Right lobe of liver (tissue), 4 donors: Measurements from ENCODE around the gene CNTNAP4.

Source experiments
- POLR2A ChIP-seq: fragments of 450-650 bp; IDR thresholded peaks from one replicate; pipeline ENCODE4 v1.6.1; 2017; ENCODE audit warnings: antibody characterized with exemption, mild to moderate bottlenecking
- TF ChIP-seq, protein P1 (sequence below), 4 donors: fragments of 200-600 bp in 3 of 4; fragments of 450-650 bp in 1 of 4; IDR thresholded peaks; one replicate each; pipeline versions ENCODE4 v1.5.1 to v1.8.0; 2016 to 2022; ENCODE audit warnings: antibody characterized with exemption in 4 of 4, mild to moderate bottlenecking in 2 of 4
- donor health status: DM: no; HTN: no; CAD: no.
- donor health status: DM: no; HTN: no; CAD: no.
- donor health status: DM: no; HTN: yes; CAD: no.

- TF ChIP-seq, protein P1, sequence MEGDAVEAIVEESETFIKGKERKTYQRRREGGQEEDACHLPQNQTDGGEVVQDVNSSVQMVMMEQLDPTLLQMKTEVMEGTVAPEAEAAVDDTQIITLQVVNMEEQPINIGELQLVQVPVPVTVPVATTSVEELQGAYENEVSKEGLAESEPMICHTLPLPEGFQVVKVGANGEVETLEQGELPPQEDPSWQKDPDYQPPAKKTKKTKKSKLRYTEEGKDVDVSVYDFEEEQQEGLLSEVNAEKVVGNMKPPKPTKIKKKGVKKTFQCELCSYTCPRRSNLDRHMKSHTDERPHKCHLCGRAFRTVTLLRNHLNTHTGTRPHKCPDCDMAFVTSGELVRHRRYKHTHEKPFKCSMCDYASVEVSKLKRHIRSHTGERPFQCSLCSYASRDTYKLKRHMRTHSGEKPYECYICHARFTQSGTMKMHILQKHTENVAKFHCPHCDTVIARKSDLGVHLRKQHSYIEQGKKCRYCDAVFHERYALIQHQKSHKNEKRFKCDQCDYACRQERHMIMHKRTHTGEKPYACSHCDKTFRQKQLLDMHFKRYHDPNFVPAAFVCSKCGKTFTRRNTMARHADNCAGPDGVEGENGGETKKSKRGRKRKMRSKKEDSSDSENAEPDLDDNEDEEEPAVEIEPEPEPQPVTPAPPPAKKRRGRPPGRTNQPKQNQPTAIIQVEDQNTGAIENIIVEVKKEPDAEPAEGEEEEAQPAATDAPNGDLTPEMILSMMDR (IDR thresholded peaks at IDR 0.05): no peak
- TF ChIP-seq POLR2A: no peak
Observed at GRCh38 chr16:76277460-76278030, 344 bp downstream of the CNTNAP4 start.
